ENCODE measurements around the gene ZBBX. TPM values are rescaled to one million over a fixed set of nuclear protein-coding genes. Genes with fewer than 3 reads are reported as not detected.

ZBBX gene
- total and polyA plus RNA-seq, 2 experiments from 2014 or later: 2.9 TPM

DNA sequence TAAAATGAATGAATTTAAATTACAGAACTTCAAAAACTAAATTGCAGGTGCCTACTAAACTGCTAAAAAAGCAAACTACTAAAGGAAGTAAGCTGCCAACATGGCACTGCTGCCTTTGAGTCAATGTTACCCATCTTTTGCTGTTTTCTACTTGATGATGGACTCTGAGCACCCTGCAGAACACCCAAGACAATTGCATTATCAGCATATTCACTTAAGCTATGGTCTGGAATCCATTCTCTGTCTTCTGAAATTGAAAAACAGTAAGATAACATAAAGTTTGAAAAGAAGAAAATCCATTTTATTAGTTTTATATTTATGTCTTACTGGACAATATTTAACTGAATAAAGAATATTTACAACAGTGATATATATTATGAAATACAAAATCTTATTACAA, 91.4 kb downstream of the ZBBX start:
- DNase-seq (ENCODE audit: low read depth in 1 of 2, low spot score in 1 of 2): no peak
- no peak overlapping the region for H3K27ac ChIP-seq
- no peaks in the 10 kb centered on the region for H3K36me3 ChIP-seq
- TF ChIP-seq, protein P1, sequence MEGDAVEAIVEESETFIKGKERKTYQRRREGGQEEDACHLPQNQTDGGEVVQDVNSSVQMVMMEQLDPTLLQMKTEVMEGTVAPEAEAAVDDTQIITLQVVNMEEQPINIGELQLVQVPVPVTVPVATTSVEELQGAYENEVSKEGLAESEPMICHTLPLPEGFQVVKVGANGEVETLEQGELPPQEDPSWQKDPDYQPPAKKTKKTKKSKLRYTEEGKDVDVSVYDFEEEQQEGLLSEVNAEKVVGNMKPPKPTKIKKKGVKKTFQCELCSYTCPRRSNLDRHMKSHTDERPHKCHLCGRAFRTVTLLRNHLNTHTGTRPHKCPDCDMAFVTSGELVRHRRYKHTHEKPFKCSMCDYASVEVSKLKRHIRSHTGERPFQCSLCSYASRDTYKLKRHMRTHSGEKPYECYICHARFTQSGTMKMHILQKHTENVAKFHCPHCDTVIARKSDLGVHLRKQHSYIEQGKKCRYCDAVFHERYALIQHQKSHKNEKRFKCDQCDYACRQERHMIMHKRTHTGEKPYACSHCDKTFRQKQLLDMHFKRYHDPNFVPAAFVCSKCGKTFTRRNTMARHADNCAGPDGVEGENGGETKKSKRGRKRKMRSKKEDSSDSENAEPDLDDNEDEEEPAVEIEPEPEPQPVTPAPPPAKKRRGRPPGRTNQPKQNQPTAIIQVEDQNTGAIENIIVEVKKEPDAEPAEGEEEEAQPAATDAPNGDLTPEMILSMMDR (IDR thresholded peaks at IDR 0.05; ENCODE audit: low read depth, low read length): no peak
- no peaks in the 10 kb centered on the region for H3K27me3 ChIP-seq
- no peaks in the 10 kb centered on the region for H3K4me1 ChIP-seq (ENCODE audit: low read depth)
- H3K9me3 ChIP-seq (ENCODE audit: low read depth): no peaks in the 10 kb centered on the region
- H3K4me3 ChIP-seq: no peak overlapping the region

- no peaks in the 10 kb centered on the region for H3K9me3 ChIP-seq (ENCODE audit: low read depth)
- no peaks in the 10 kb centered on the region for H3K4me1 ChIP-seq (ENCODE audit: low read depth)
- H3K36me3 ChIP-seq: no peaks in the 10 kb centered on the region
- no peak for DNase-seq (ENCODE audit: low read depth in 1 of 2, low spot score in 1 of 2)
- H3K27me3 ChIP-seq: no peaks in the 10 kb centered on the region
- TF ChIP-seq, protein P1 (IDR thresholded peaks at IDR 0.05; ENCODE audit: low read depth, low read length): no peak
- no peak overlapping the region for H3K4me3 ChIP-seq
- no peak overlapping the region for H3K27ac ChIP-seq
Observed at GRCh38 chr3:167287308-167287707, 92.8 kb downstream of the ZBBX start.

DNA sequence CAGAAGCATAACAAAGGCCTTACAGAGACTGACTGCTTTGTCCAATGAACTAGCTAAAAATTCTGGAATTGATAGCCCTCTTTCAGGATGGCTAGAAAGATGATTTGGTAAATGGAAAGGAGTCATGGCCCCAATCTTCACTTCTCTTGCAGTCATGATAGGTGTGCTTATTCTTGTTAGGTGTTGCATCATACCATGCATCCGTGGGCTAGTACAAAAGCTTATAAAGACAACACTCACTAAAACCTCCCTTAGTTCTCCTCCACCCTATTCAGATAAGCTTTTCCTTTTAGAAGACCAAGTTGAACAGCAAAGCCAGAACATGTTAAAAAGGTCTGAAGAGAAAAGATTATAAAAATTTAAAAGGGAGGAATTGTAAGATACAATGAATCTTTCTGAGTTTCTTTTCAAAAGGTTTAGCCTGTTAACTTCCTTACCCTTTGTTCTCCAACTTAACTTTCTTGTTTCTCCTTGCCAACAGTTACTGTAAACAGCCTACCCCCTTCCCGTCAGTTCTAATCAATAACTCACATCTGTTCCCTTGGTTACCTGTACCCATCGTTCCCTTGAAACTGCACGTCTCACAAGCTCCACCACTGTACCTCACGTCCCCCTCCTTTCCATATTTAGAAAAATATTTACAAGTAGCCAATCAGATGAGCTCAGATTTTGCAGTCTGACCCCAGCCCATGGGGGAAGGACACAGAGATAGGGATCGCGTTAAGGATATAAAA, 105.8 kb downstream of the ZBBX start:
- TF ChIP-seq, protein P1 (IDR thresholded peaks at IDR 0.05; ENCODE audit: low read depth, low read length): no peak
- no peaks in the 10 kb centered on the region for H3K36me3 ChIP-seq

GRCh38 chr3:167253037-167253436, 127.1 kb downstream of the ZBBX start:
- H3K4me3 ChIP-seq: no peak overlapping the region
- DNase-seq (ENCODE audit: low read depth in 1 of 2, low spot score in 1 of 2): no peak
- no peaks in the 10 kb centered on the region for H3K4me1 ChIP-seq (ENCODE audit: low read depth)
- H3K27ac ChIP-seq: no peak overlapping the region
- no peaks in the 10 kb centered on the region for H3K27me3 ChIP-seq
- TF ChIP-seq, protein P1 (IDR thresholded peaks at IDR 0.05; ENCODE audit: low read depth, low read length): no peak
- H3K36me3 ChIP-seq: no peaks in the 10 kb centered on the region
- H3K9me3 ChIP-seq (ENCODE audit: low read depth): no peaks in the 10 kb centered on the region

More for the DNA sequence above, 105.8 kb downstream of the ZBBX start:
- no peak for DNase-seq (ENCODE audit: low read depth in 1 of 2, low spot score in 1 of 2)
- Histone ChIP-seq H3K4me3 (no peak overlapping the region), H3K9me3 (ENCODE audit: low read depth) (no peaks in the 10 kb centered on the region), H3K27me3 (no peaks in the 10 kb centered on the region), H3K27ac (no peak overlapping the region), H3K4me1 (ENCODE audit: low read depth) (no peaks in the 10 kb centered on the region)

DNA sequence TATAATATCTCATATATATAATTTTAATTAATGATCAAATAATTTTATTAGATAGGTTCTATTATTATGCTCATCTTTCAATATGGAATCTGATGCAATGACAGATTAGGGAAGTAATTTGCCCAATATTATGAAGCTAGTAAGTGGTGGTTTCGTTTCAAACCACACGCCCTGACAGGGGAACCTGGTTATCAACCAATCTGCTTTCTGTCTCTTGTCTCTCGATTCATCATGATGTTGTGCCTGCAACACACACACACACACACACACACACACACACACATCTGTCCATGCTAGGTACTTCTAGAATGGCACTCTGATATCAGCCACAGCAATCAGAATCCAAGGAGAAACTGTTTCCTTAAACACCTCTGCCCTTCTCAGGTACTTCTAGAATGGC, 128.4 kb downstream of the ZBBX start:
- H3K4me3 ChIP-seq: no peak overlapping the region
- no peaks in the 10 kb centered on the region for H3K27me3 ChIP-seq
- H3K36me3 ChIP-seq: no peaks in the 10 kb centered on the region
- TF ChIP-seq, protein P1 (IDR thresholded peaks at IDR 0.05; ENCODE audit: low read depth, low read length): no peak
- no peak overlapping the region for H3K27ac ChIP-seq
- H3K9me3 ChIP-seq (ENCODE audit: low read depth): no peaks in the 10 kb centered on the region
- no peak for DNase-seq (ENCODE audit: low read depth in 1 of 2, low spot score in 1 of 2)
- no peaks in the 10 kb centered on the region for H3K4me1 ChIP-seq (ENCODE audit: low read depth)

All from cardiac muscle cell (in vitro differentiated cells and primary cell).